GM21528 (cell line): ENCODE results near the gene MSI2.

Source experiments
- ATAC-seq: cut with Tn5 transposase; IDR thresholded peaks from one replicate; pipeline ENCODE4 v1.9.1; 2021; ENCODE audit warnings: mild to moderate bottlenecking, moderate library complexity; ENCODE audit not compliant: unreplicated experiment, low FRiP score

The MSI2 gene

DNA sequence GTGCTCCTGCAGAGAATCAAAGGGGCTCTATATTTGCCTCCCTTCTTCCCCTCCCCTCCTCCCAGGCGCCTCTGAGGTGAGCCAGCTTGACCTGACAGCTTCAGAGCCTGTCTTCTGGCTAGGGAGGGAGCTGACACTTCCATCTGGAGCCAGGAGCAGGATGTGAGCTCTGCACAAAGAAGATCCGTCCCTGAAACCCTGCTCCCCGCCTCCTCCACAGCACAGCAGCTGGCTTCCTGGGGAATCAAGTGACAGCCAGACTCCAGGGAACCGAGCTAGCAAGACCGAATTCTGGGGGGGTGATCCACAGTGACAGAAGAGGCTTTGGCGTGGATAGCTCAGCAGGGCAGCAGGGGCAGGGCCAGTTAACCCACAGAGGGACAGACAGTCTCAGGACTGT is 451.6 kb downstream of the MSI2 start:
- no peak for ATAC-seq

DNA sequence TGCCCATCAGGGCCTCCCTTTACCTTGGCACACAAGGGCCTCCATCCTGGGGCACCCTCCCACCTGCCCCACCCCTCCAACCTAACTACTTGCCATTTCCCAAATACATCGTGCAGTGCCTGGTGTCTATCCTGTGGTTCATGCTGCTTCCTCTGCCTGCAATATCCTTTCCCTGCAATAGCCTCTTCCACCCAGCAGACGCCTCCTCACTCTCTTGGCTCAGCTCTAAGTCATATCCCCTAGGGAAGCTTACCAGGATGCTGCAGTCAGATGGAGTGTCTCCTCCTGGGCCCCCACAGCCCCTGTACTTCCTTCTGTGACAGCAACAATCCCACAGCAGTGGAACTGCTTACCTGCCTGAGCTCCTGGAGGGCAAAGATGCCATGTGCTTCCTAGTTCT is 452.1 kb downstream of the MSI2 start:
- no peak for ATAC-seq

DNA sequence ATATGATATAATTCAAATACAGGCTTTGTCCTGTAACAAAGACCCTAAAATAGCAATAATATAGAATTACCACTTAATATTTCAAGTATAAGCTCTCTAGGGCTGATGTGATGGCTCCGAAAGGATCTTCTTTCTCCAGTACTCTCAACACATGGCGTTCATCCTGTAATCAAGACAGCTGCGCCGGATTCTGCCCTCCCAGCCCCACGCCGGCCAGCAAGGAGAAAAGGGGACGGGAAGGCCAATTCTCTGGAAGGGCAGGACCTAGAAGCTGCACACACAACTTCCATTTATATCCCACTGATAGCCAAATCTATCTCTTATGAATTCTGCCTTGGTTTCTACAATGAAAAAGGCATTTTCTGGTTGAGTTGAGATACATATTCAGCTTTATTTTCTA is 456.8 kb downstream of the MSI2 start:
- ATAC-seq = no peak

DNA sequence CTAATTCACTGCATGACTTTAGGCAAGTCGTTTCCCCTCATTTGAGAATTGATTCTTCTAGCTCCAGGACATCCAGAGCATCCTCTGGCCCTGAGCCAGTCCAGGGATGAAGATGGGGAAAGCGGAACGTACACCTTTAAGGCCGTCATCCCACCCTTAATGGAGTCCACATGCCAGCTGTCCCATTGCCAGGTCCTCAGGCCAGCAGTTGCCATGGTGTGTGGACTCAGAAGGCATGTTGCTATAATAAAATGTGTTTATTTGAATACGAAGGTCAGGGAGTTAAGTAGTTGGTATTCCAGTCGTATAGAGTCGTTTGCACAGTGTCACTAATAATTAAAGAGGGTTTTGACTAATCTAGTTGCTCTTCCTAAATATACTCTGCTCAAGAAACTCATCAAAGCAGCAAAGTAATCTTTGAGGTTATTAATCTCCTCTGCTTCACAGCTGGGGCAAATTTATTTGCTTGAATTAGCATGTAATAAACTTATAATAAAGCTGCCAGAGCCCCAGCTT is 458.4 kb downstream of the MSI2 start:
- ATAC-seq = no peak

DNA sequence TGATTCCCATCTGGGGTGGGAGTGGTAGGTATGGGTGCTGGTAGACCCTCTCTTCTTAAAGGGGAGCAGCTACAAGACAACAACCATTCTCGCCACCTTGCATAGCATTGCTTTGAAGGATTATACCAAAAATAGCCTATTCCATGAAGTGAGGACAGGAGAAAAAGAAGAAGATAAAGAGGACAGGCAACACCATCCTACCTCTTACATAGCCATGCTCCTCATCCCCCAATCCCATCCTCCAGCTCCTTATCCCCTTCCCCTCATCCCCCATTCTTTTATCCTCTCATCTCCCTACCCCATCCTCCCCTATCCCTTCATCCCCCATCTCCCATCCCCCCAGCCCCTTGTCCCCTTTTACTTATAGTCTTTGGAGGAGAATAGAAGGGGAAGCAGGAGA is 459.7 kb downstream of the MSI2 start:
- no peak for ATAC-seq

DNA sequence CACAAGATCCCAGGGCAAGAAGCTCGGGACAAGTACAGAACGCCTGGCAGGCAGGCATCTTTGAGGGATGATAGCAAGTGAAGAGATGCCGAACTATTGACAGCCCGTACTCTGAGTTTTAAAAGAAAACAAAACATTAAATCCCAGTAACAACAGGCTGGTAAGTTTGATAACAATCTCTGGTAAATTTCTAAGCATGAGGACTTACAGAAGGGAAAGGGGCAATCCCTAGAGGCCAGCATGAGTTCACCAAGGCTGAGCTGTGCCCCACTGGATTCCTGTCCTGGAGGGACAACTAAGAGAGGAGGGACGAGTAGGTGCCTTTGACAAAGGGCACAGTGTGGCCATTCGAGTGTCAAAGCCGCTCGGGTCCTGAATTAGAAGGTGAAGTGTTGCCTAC is 462.6 kb downstream of the MSI2 start:
- no peak for ATAC-seq

DNA sequence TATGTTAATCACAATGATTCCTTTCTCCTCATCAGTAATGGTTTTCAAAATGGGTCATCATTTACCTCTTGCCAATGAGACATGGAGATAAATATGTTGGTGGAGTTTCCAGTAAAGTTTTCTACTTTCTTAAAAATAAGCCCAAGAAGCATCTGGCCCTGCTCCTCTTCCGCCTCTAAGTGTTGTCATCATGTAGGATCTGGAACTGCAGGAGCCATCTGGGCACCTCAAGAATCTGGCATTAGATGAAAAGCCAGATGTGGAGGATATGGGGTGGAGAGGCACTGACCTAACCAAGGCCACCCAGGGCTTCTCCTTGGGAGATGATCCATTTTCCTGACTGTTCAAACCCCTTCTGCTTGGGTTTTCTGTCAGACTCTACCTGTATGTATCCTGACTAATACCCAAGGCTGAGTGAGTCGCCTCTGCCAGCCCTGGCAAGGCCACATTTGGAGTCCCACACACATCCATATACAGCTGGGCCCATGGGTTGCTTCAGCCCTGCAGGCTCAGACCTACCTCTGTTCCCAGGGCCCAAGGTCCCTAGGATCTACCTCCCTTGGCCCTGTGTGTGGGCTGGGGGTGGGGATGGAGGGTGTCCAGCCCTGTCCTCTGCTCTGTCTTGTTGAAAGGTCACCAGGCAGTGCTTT is 464.2 kb downstream of the MSI2 start:
- ATAC-seq = no peak

DNA sequence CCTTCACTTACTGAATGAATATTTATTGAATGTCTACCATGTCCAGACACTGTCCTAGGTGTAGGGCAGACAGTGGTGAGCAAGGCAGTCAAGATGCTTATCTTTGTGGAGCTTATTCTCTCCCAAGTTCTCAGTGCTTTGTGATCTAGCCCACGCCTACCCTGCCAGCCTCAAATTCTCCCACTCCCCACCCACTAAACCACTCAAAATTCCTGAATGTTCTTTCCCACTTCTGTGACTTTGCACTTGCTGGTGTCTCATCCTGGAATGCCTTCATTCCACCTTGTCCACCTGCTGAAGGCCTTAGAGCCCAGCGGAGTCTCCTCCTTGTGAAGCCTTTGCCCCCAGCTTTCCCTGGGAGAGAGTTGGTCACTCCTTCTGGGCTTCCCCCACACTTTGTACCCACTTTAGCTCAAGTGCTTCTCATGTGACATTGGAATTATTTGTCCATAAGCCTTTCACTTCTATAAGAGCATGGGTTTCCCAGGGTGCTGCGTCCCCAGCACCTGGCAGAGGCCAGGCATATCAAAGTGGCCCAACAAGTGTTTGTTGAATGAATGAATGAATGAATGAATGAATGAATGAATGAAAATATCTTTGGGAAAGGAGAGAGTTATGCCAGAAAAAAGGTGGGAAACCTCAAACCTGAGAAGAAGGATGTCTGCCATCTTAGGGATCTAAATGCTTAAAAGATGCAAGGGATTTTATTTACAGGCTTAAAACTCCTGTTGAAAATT is 465.8 kb downstream of the MSI2 start:
- no peak for ATAC-seq

DNA sequence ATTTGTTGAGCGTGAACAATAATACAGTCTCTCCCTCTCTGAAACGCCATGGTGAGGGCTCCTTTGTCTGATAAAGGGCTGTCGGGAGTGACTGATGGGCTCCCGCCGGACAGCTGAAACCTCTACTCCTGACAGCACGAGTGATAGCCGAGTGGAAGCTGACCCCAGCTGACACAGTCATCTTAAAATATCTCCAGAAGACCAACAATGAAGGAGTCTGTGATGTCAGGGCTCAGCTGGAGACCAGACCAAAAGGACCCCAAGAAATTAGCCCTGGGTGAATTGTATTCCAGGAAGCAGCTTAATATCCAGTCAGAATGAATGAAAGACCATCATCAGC is 466.4 kb downstream of the MSI2 start:
- ATAC-seq = no peak

DNA sequence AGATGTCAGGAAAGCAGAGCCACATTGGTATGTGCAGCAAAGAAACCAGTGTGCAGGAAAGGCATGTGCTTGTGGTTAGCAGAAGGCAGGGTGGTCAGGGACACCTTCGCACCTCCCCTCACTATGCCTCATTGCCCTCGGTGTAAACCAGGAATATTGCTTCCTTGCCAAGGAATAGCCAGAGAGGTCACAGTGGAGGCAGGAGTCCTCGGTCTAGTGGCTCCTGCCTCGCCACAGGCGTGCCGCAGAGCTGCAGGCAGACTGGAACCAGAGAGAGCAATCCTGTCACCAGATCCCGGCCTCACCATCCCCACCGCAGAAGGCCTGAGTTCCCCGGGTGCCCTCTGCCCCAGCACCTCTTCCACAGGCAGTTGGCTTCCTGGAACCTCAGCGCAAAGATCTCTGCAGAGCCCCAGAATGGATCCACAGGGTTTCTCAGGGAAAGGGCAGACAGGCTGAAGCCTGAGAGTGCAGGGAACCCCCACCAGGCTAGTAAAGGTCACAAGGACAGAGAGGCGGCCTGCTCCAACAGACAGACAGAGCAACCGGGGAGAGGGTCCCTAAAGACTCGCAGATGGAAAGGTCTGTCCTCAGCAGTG is 467.2 kb downstream of the MSI2 start:
- ATAC-seq = no peak

DNA sequence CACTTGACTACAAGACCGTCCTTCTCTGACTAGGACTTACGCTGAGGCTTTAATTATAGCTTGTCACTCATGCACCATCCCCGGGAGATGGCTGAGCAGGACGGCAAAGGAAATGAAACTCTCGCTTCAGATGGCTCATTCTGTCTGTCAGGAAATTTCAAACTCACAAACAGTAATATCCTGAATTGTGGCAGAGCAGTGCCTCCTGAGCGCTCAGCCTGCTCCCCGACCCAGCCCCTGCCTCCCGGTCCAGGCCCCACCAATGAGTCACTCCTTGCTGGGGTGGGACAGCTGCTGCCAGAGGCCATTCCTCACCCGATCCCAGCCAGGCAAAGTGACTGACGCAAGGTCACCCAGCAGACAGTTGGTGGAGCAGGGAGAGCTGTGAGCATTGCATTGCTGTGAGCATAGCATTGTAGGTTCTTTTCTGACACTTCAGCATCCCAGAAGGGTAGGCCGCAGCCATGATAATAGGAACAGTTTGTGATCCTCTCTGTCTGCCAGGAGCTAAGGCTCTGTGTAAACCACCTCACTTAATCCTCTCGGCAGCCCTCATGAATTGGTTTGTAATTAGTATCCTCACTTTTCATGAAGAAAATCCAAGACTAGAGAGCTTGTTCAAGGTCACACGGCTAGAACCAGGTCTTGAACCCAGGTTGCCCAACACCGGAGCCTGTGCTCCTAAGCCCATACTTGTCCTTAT is 467.9 kb downstream of the MSI2 start:
- ATAC-seq = peak; percentile 61

DNA sequence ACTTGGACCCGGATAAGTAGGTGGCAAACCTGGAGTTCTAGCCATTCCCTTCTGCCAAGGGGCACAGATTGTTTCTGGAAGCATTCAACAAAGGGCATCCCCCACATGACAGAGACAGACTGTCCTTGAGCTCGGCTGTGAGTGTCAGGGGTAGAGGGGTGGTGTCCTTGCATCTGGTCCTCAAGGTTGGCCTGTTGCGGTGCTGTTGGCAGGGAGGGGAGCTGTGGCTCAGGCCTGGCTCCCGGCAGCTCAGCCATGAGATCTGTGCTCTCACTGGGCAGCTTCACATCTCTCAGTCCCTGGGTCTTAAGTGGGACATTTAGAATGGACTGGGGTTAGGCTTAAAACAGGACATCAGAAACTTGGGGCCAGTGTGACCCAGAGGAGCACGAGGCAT is 468.4 kb downstream of the MSI2 start:
- no peak for ATAC-seq

DNA sequence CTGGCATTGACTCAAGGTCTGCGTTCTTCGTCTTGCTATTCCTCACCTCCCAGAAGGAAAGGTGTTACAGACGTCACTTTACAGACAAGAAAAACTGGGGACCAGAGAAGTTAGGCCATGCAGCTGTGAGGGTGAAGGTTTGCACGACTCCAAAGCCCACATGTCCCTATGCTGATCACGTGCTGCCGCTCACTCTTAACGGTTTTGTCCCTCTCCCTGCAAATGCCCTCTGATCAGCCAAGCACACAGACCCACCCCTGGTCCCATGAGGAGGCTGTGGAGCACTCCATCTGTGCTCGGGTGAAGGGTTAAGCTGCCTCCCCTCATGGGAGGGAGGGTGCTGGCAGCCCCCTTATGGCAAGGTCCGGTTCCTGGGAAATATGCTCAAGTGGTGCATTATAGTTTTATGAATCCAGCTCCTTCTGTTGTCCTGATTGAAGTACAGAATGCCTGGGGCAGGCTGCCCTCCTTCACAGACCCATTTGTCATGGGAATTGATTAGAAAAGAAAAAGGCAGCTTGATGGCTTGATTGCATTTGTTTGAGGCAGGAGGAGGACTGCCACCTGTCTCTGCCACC is 470.0 kb downstream of the MSI2 start:
- ATAC-seq = no peak

DNA sequence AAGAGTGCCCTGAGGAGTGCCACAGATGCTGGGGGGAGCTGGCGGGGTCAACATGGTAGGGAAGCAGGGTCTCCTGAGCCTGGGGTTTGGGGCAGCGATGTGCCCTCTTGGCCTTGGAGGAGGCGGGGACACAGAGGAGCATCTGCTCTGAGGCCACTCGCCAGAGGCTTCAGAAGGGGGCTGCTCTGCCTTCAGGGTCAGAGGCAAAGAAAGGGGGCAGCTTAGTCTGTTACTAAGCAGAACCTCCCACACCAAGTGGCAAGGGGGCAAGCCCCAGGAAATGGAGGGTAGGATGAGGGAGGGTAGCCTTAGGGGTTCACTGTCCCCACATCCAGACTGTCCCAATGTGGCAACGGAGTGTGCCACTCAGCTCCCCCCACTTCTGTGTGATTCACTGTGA is 470.5 kb downstream of the MSI2 start:
- ATAC-seq = no peak

DNA sequence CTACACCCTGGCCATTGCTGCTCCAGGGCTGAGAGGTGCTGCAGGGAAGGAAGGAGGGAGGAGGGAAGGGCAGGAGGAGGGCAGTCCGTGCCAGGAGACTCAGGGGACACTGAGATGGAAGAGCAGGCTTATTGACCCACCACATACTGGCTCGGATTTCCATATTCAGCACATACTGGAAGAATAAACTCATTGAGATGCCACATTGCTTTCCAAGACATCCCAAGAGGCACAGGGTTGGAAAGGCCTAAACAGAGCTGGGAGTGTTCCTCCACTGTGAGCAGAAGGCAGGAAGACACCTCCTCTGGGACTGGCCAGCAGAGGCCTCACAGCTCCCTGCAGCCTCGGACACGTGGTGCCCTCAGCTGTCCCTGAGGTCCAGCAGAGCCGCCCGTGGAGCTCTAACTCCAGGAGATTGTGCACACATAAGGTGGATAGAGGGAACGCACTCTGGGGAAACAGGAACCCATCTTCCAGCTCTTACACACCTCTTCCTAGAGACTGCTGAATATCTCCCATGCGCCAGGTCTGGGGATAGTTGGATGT is 471.4 kb downstream of the MSI2 start:
- no peak for ATAC-seq

DNA sequence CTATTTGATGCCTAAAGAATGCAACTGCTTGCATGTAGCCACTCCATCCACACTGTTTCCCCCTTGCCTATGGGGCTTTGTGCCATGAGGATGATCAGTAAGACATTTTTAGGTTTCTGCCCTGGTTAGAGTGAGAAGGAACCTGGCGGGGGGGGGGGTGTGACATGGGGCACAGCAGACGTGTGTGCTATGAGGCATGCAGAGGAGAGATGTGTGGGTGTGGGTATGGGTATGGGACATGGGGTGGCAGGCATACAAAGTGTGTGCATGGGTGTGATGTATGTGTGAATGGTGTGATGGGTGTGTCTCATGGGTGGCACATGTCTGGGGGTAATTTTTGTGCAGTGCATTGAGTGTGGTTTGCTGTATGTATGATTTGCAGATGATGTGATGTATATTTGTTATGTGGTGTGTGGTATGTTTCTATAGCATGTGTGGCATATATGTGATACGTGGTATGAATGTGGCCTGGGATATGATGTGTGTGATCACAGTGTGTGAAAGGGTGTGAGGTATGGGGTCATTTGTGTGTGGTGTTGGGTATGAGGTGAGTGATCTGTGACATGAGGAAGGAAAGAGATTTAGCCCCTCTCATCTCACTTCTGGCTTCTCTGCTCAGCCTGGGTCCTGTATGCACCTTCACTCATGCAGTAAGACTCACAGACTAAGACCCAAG is 473.8 kb downstream of the MSI2 start:
- ATAC-seq = no peak

DNA sequence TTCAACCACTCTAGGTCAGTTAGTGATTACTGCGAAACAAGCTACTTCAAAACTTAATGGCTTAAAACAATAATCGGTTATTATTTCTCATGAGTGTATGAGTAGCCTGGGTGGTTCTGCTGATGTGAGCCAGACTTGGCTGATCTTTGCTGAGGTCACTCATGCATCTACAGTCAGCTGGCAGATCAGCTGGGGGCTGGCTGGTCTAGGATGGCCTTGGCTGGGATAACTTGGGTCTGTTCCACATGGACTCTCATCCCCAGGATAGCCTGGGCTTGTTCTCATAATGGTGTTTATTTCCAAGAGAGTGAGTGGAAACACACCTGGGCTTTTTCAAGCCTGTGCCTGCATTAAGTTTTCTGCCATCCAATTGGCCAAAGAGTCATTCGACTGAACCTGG is 475.7 kb downstream of the MSI2 start:
- no peak for ATAC-seq

DNA sequence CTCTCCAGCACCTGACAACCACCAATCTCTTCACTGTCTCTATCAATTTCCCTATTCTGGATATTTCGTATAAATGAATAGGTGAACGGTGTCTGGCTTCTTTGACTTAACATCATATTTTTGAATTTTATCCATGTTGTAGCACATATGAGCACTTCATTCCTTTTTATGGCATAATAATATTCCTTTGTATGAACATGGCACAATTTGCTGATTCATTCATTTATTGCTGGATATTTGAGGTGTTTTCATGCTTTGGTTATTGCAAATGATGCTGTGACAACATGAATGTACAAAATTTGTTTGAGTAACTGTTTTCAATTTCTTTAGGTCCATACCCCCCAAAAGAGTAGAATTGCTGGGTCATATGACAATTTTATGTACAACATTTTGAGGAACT is 476.8 kb downstream of the MSI2 start:
- ATAC-seq = no peak
